Omental fat pad (tissue), 4 donors: Measurements from ENCODE around the gene AGBL4. TPM values are rescaled to one million over a fixed set of nuclear protein-coding genes. Genes with fewer than 3 reads are reported as not detected.

Experiments
- ATAC-seq: fragments of 150-250 bp; one replicate; pipeline ENCODE4 v1.9.1; 2016; ENCODE audit warnings: mild to moderate bottlenecking, moderate library complexity; ENCODE audit not compliant: low FRiP score
- DNase-seq: peaks from one replicate; pipeline ENCODE4 v3.0.0-alpha.2; 2019; ENCODE audit warnings: low spot score
- total RNA-seq, 4 donors: library from RNA; depleted of rRNA; stranded (reverse); fragments of >200 nt; gene quantifications; one replicate each; pipeline ENCODE4 v1.1.0, GENCODE V29; 2016
- TF ChIP-seq, protein P1 (sequence below), 3 donors: fragments of 450-650 bp; IDR thresholded peaks; one replicate each; pipeline ENCODE4 v1.5.1; 2016 to 2017; ENCODE audit warnings: antibody characterized with exemption in 3 of 3, mild to moderate bottlenecking in 3 of 3, moderate library complexity in 2 of 3

AGBL4 gene
- total RNA-seq, 4 donors from 2014 or later, result 0.31 to 1.1 (median 0.50) TPM

DNA sequence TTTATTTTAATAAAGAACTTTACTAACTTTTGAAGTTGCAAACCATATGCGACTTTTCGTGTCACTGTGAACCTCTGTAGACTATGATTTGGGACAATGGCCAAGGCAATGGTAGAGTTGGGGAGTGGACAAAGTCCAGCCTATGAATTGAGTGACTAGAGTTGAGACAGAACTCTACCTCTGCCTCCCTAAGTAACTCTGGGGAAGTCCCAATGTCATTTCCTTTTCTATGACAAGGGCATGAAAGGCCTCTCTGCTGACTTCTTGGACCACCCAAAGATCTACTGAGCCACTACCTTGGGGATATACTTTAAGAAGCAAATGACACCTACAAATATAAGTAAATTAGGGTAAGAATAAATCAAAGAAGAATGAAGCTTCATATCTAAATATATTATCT, 1266.4 kb downstream of the AGBL4 start:
- TF ChIP-seq, protein P1, sequence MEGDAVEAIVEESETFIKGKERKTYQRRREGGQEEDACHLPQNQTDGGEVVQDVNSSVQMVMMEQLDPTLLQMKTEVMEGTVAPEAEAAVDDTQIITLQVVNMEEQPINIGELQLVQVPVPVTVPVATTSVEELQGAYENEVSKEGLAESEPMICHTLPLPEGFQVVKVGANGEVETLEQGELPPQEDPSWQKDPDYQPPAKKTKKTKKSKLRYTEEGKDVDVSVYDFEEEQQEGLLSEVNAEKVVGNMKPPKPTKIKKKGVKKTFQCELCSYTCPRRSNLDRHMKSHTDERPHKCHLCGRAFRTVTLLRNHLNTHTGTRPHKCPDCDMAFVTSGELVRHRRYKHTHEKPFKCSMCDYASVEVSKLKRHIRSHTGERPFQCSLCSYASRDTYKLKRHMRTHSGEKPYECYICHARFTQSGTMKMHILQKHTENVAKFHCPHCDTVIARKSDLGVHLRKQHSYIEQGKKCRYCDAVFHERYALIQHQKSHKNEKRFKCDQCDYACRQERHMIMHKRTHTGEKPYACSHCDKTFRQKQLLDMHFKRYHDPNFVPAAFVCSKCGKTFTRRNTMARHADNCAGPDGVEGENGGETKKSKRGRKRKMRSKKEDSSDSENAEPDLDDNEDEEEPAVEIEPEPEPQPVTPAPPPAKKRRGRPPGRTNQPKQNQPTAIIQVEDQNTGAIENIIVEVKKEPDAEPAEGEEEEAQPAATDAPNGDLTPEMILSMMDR (IDR thresholded peaks at IDR 0.05), result no peak
- DNase-seq, result no peak
- ATAC-seq, result no peak

DNA sequence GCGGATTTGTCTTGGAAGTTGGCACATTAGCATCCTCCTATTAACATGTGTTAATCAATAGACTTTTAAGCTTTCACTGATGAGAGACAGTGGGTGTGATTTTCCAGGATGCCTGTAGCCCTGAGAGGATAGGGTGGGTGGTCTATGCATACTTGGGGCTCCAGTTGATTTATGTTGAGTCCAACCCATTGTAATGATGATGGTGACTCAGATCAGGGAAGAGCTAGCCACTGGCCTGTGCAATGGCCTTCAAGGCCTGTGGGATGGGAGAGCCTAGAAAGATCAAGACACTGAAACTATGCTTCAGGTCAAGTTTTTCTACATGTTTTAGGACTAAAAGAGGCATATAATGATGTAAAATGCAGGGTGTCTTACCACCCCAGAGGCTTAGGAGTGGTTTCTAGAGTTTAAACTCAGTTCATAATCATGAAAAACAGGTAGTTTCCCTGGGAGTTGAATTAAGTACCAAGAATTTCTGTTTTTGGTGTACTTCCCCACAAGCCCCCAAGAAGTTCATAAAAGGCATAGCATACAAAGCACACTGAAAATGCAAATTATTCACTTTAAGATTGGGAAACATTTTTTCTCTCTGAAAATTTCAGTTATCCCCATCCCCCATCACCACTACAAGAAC, 1267.0 kb downstream of the AGBL4 start:
- TF ChIP-seq, protein P1 (IDR thresholded peaks at IDR 0.05), result no peak
- DNase-seq (no peak), ATAC-seq (no peak)

DNA sequence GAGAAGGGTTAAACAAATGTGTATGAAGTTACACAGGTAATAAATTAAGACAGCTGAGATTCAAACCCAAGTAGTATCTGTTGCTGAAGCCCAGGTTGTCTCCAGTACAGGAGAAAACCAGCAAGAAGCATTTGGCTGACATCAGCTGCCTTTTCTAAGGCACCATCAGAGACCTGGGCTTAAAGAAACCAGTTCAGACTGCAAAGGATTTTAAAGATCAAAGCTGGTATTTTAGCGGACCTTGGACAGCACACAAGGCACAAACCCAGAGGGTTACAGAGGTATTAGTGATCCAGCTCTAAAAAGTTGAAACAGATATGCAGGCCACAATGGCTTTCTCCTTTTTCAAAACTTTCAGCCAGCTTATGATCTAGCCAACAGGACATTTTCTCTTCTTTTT, 1270.5 kb downstream of the AGBL4 start:
- DNase-seq, result no peak
- ATAC-seq, result no peak
- TF ChIP-seq, protein P1 (IDR thresholded peaks at IDR 0.05), result no peak

DNA sequence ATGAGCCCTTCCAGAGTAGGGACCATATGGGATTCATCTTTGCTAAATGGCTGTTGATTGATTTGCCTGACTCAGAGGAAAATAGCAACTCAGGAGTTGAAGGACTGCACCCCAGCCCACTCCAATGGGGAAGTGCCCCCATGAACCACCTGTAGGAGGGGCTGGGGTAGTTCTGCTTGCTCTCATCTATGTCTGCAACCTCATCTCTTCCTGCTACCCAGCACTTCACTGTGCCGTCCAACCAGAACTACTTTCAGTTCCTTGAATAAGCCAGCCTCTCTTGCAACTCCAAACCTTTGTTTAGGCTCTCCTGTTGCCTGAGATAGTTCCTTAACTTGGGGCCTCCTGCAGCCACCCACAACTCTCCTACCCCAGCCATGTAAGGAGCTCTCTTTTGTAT, 1273.6 kb downstream of the AGBL4 start:
- DNase-seq, result no peak
- TF ChIP-seq, protein P1 (IDR thresholded peaks at IDR 0.05), result no peak
- ATAC-seq, result no peak

DNA sequence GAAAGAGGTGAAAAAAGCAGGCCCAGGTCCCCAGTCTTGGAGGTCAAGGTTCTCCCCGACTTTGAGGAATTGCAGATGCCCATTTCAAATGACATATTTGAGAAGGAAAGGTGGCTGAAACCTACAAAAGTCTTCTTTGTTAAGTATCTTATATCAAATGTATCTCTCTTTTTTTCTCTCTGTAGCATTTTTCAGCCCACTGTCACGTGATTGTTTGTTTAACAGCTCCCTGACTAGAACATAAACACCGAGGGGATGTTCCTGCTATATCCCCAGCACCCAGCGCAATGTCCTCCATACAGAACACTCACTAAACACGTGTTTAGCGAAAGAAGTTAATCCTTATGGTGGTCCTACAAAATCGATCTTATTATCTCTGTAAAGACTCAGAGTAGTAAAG, 1274.7 kb downstream of the AGBL4 start:
- TF ChIP-seq, protein P1 (IDR thresholded peaks at IDR 0.05), result no peak
- ATAC-seq (no peak), DNase-seq (no peak)

DNA sequence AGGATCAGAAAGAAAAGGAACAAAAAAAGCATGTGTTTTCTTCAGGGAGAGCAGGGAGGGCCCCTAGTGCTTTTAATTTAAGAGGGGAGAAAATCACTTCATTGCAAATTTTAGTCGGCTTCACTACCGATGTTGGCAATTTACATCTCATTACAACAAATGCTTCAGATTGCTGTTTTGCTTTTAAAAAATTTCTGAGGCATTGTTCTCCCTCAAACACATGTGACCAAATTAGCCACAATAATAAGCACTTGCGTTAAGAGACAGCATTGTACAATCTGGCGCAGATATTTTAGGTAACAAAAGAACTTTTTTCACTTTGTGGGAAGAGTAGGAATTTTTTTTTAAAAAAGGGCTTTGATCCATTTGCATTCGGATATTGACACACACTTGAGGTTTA, 1276.8 kb downstream of the AGBL4 start:
- TF ChIP-seq, protein P1 (IDR thresholded peaks at IDR 0.05), result no peak
- ATAC-seq (no peak), DNase-seq (no peak)

DNA sequence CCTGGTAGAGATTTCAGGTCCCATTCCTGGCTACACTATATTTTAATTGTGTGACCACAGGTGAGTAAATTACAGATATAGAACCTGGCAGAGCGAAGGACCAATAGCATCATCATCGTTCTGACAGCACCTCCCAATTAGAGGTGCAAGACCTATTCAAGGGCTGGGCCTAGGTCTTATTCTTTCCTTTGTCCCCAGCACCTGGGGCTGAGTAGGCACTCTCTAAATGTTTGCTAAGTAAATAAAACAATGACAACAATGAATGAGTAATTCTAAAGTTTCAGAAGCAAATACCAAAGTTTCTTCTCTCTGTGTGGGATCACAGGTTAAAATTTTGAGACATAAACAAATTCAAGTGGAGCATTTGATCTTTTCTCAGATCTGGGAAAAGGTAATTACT, 1279.7 kb downstream of the AGBL4 start:
- DNase-seq (no peak), ATAC-seq (no peak)
- TF ChIP-seq, protein P1 (IDR thresholded peaks at IDR 0.05), result no peak
